Neural cell (in vitro differentiated cells): ENCODE measurements around the gene CCDC127. TPM values are rescaled to one million over a fixed set of nuclear protein-coding genes. Genes with fewer than 3 reads are reported as not detected.

Experiments used
- H2AFZ ChIP-seq: fragments of 200-600, 300-800 bp; sonication (generic), shearing (Covaris generic); 2 replicates; pipeline ENCODE4 v1.6.0; 2014; ENCODE audit warnings: low read depth, mild to moderate bottlenecking, antibody characterized with exemption, low read length, moderate library complexity
- H3F3A ChIP-seq: fragments of 200-600 bp; shearing (Covaris generic); 2 replicates; pipeline ENCODE4 v1.6.1; 2016; ENCODE audit warnings: mild to moderate bottlenecking, moderate library complexity, mixed read lengths, antibody characterized with exemption, low read length; ENCODE audit not compliant: insufficient read depth, poor library complexity, severe bottlenecking
- H3K27ac ChIP-seq: fragments of 200-600, 300-800 bp; sonication (generic), shearing (Covaris generic); 2 replicates; pipeline ENCODE4 v1.5.1; 2014; ENCODE audit warnings: mild to moderate bottlenecking, low read length, moderate library complexity
- H3K27me3 ChIP-seq: fragments of 300-800, 200-600 bp; sonication (generic), shearing (Covaris generic); 2 replicates; pipeline ENCODE4 v1.6.0; 2014; ENCODE audit warnings: mild to moderate bottlenecking, low read depth, low read length, moderate library complexity; ENCODE audit not compliant: insufficient read depth
- H3K36me3 ChIP-seq: fragments of 300-800, 200-600 bp; sonication (generic), shearing (Covaris generic); 2 replicates; pipeline ENCODE4 v1.5.1; 2014; ENCODE audit warnings: mild to moderate bottlenecking, antibody characterized with exemption, low read length, moderate library complexity; ENCODE audit not compliant: insufficient read depth
- H3K4me2 ChIP-seq: fragments of 300-800, 200-600 bp; sonication (generic), shearing (Covaris generic); 2 replicates; pipeline ENCODE4 v1.6.0; 2014; ENCODE audit warnings: mild to moderate bottlenecking, low read length
- H3K4me3 ChIP-seq: fragments of 300-800, 200-600 bp; sonication (generic), shearing (Covaris generic); 2 replicates; pipeline ENCODE4 v1.5.1; 2014; ENCODE audit warnings: mild to moderate bottlenecking, low read length, moderate library complexity
- H3K79me2 ChIP-seq: fragments of 200-600 bp; shearing (Covaris generic); replicated peaks from 2 replicates; pipeline ENCODE4 v1.6.0; 2014; ENCODE audit warnings: mild to moderate bottlenecking, low read length, moderate library complexity; ENCODE audit not compliant: insufficient read depth
- H3K9ac ChIP-seq: fragments of 300-800, 200-600 bp; sonication (generic), shearing (Covaris generic); 2 replicates; pipeline ENCODE4 v1.6.1; 2016; ENCODE audit warnings: mild to moderate bottlenecking, low read length, mixed read lengths
- H3K9me2 ChIP-seq: fragments of 200-600 bp; shearing (Covaris generic); 2 replicates; pipeline ENCODE4 v1.6.1; 2016; ENCODE audit warnings: mild to moderate bottlenecking, low read length, mixed read lengths; ENCODE audit not compliant: insufficient read depth
- H3K9me3 ChIP-seq: fragments of 200-600, 300-800 bp; sonication (generic), shearing (Covaris generic); 2 replicates; pipeline ENCODE4 v1.6.1; 2016; ENCODE audit warnings: mild to moderate bottlenecking, mixed run types, low read length, moderate library complexity, mixed read lengths
- H4K20me1 ChIP-seq: fragments of 200-600 bp; shearing (Covaris generic); 2 replicates; pipeline ENCODE4 v1.6.1; 2016; ENCODE audit warnings: mild to moderate bottlenecking, mixed run types; ENCODE audit not compliant: insufficient read depth
- CTCF ChIP-seq: fragments of 450-650 bp; IDR thresholded peaks from 2 replicates; pipeline ENCODE4 v1.5.1; 2014; ENCODE audit warnings: antibody characterized with exemption, mild to moderate bottlenecking, moderate library complexity; ENCODE audit not compliant: poor library complexity, severe bottlenecking
- EP300 ChIP-seq: fragments of 450-650 bp; conservative IDR thresholded peaks from 2 replicates; pipeline ENCODE4 v1.6.1; 2014; ENCODE audit warnings: antibody characterized with exemption, mild to moderate bottlenecking, moderate library complexity; ENCODE audit not compliant: poor library complexity, severe bottlenecking
- EZH2 ChIP-seq: fragments of 200-600, 300-800 bp; shearing (Covaris generic), sonication (generic); IDR thresholded peaks from 2 replicates; pipeline ENCODE4 v1.6.1; 2014; ENCODE audit warnings: antibody characterized with exemption, low read length, borderline replicate concordance, mild to moderate bottlenecking; ENCODE audit not compliant: insufficient read depth, poor library complexity, severe bottlenecking
- MXI1 ChIP-seq: fragments of 450-650 bp; conservative IDR thresholded peaks from 2 replicates; pipeline ENCODE4 v1.6.1; 2014; ENCODE audit warnings: antibody characterized with exemption, mild to moderate bottlenecking; ENCODE audit not compliant: poor library complexity, severe bottlenecking
- POLR2AphosphoS5 ChIP-seq: IDR thresholded peaks from 2 replicates; pipeline ENCODE4 v1.6.1; 2012
- RAD21 ChIP-seq: fragments of 450-650 bp; conservative IDR thresholded peaks from 2 replicates; pipeline ENCODE4 v1.6.1; 2014; ENCODE audit warnings: antibody characterized with exemption, mild to moderate bottlenecking, moderate library complexity
- SMC3 ChIP-seq: fragments of 450-650 bp; conservative IDR thresholded peaks from 2 replicates; pipeline ENCODE4 v1.6.1; 2014; ENCODE audit warnings: antibody characterized with exemption, mild to moderate bottlenecking, moderate library complexity; ENCODE audit not compliant: poor library complexity
- TAF1 ChIP-seq: IDR thresholded peaks from 2 replicates; pipeline ENCODE4 v1.6.1; 2012; ENCODE audit warnings: low read depth
- polyA plus RNA-seq: library from polyadenylated mRNA; depleted of rRNA; stranded (reverse); fragments of >200 nt; gene quantifications from 2 replicates; pipeline ENCODE4 v1.2.3, GENCODE V29; 2014
- TF ChIP-seq, protein P1 (sequence below): IDR thresholded peaks from 2 replicates; pipeline ENCODE4 v1.6.1; 2012; ENCODE audit warnings: borderline replicate concordance

The CCDC127 gene
- polyA plus RNA-seq, 1 donor from 2014 or later, result 5.4 TPM

DNA sequence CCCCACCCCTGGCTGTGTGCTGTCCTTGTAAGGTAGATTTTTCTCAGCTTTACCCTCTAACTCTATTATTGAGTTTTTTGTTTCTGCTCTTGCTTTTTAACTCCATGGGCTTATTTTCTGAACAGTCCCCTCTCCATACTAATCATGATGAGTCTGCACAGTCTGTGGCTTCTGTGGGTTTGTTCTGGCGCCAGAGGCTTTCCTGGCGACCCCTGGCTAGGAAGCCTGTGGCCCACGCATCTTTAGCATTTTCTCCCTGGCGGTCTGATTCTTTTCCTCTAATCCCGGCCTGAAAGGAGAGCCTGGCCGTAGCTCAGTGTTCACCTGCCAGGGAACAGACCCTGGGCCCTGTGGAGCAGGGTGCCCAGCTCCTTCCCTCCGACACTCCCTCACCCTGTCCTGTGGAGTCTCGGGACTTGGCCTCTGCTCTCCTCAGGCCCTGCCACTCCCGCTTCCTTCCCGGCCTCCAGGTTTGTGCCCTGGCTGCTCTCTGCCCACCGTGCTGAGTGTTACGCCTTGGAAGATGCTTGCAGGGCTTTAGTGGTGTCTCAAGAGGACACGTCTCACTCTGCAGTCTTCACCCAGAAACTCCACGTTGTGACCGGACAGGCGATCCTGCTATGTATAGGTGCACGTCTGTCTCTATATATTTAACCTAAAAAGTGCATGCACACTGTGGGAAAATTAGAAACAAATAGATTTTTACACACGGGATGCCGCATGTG, 58.3 kb downstream of the CCDC127 start:
- no peak overlapping the region for H3K9ac ChIP-seq
- no peak overlapping the region for H3K27ac ChIP-seq
- H3K4me3 ChIP-seq, result no peak overlapping the region
- no peaks in the 10 kb centered on the region for H3K9me2 ChIP-seq
- no peaks in the 10 kb centered on the region for H4K20me1 ChIP-seq
- no peaks in the 10 kb centered on the region for H3K27me3 ChIP-seq
- no peaks in the 10 kb centered on the region for H3K9me3 ChIP-seq
- no peaks in the 10 kb centered on the region for H3K79me2 ChIP-seq
- no peaks in the 10 kb centered on the region for H3K36me3 ChIP-seq
- TF ChIP-seq SMC3, result no peak
- TF ChIP-seq, protein P1, sequence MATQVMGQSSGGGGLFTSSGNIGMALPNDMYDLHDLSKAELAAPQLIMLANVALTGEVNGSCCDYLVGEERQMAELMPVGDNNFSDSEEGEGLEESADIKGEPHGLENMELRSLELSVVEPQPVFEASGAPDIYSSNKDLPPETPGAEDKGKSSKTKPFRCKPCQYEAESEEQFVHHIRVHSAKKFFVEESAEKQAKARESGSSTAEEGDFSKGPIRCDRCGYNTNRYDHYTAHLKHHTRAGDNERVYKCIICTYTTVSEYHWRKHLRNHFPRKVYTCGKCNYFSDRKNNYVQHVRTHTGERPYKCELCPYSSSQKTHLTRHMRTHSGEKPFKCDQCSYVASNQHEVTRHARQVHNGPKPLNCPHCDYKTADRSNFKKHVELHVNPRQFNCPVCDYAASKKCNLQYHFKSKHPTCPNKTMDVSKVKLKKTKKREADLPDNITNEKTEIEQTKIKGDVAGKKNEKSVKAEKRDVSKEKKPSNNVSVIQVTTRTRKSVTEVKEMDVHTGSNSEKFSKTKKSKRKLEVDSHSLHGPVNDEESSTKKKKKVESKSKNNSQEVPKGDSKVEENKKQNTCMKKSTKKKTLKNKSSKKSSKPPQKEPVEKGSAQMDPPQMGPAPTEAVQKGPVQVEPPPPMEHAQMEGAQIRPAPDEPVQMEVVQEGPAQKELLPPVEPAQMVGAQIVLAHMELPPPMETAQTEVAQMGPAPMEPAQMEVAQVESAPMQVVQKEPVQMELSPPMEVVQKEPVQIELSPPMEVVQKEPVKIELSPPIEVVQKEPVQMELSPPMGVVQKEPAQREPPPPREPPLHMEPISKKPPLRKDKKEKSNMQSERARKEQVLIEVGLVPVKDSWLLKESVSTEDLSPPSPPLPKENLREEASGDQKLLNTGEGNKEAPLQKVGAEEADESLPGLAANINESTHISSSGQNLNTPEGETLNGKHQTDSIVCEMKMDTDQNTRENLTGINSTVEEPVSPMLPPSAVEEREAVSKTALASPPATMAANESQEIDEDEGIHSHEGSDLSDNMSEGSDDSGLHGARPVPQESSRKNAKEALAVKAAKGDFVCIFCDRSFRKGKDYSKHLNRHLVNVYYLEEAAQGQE, result no peak
- no peaks in the 10 kb centered on the region for H3F3A ChIP-seq
- H2AFZ ChIP-seq, result no peak overlapping the region
- no peak overlapping the region for H3K4me2 ChIP-seq

- Histone ChIP-seq H4K20me1 (no peaks in the 10 kb centered on the region), H3K4me2 (no peak overlapping the region), H3K9me2 (no peaks in the 10 kb centered on the region), H3F3A (no peaks in the 10 kb centered on the region), H2AFZ (no peak overlapping the region), H3K4me3 (no peak overlapping the region), H3K79me2 (no peaks in the 10 kb centered on the region), H3K36me3 (no peaks in the 10 kb centered on the region), H3K27me3 (no peaks in the 10 kb centered on the region), H3K27ac (no peak overlapping the region), H3K9ac (no peak overlapping the region), H3K9me3 (no peaks in the 10 kb centered on the region)
- TF ChIP-seq, protein P1, result no peak
- TF ChIP-seq TAF1 (no peak), CTCF (no peak), EZH2 (no peak), SMC3 (no peak), POLR2AphosphoS5 (no peak), EP300 (no peak), RAD21 (no peak), MXI1 (no peak)
Measured at GRCh38 chr5:158807-159447, 59.0 kb downstream of the CCDC127 start.
